ENCODE measurements around the gene AGBL4. TPM values are rescaled to one million over a fixed set of nuclear protein-coding genes. Genes with fewer than 3 reads are reported as not detected.

Gene AGBL4
- polyA plus RNA-seq, 3 donors: 0.05 TPM; not detected in 2

DNA sequence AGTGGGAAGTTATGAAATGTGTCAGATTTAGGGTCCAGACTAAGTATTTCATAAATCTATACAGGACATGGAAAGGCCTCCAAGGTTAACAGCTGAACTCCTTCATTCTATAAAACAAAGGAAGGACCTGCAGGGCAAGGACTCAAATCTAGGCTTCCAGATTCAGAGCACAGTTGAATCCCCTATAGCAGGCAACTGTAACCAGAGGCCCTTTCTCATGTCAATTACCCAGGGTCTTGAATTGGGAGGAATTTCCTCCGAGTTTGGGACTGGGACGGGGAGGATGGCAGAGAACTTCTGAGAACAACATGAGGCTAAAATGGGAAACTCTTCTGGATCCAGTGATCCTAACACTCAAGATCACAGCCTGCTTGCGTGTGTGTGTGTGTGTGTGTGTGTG, 1134.1 kb downstream of the AGBL4 start:
- no CpG with 5 or more reads among the region's 3 CpGs for WGBS (ENCODE audit: insufficient coverage)
- Mint-ChIP-seq H3K4me1 (no peaks in the 10 kb centered on the region), H3K27ac (no peak overlapping the region), H3K36me3 (no peaks in the 10 kb centered on the region), H3K27me3 (ENCODE audit: low read depth in 3 of 3) (peaks cover 2 to 6% (median 6%) of the 10 kb centered on the region in 3 donors), H3K9me3 (peaks cover 4 to 13% (median 7%) of the 10 kb centered on the region in 7 donors), H3K4me3 (no peak overlapping the region)
- Histone ChIP-seq H3K4me3 (replicated peaks in 1 of 3; ENCODE audit: low read depth in 2 of 3, low read length in 3 of 3) (no peak overlapping the region), H3K4me2 (replicated peaks; ENCODE audit: extremely low read depth, low read length, poor library complexity, severe bottlenecking) (no peak overlapping the region), H4K20me1 (ENCODE audit: insufficient read depth, low read length) (no peaks in the 10 kb centered on the region), H3K9ac (ENCODE audit: insufficient read depth, low read length, poor library complexity, severe bottlenecking) (no peak overlapping the region), H3K4me1 (ENCODE audit: control insufficient read depth in 1 of 2, insufficient read depth in 2 of 2, low read length in 2 of 2) (no peaks in the 10 kb centered on the region), H3K9me3 (replicated peaks in 1 of 2; ENCODE audit: control insufficient read depth in 1 of 2, insufficient read depth in 1 of 2, low read length in 2 of 2) (peaks cover 0 to 5% of the 10 kb centered on the region in 2 donors), H3K36me3 (replicated peaks in 1 of 2; ENCODE audit: control insufficient read depth in 1 of 2, insufficient read depth in 2 of 2, low read length in 2 of 2) (no peaks in the 10 kb centered on the region), H2AFZ (ENCODE audit: insufficient read depth, low read depth, low read length, poor library complexity, severe bottlenecking) (no peak overlapping the region), H3K27ac (ENCODE audit: low read depth in 1 of 2, low read length in 2 of 2) (no peak overlapping the region), H3K27me3 (ENCODE audit: control insufficient read depth in 2 of 2, insufficient read depth in 2 of 2, low read length in 2 of 2) (no peaks in the 10 kb centered on the region), H3K79me2 (ENCODE audit: insufficient read depth, low read length) (no peaks in the 10 kb centered on the region)
- intact Hi-C loops (cut with micrococcal nuclease): no loop called here
- DNase-seq: no peak
- no peak for TF ChIP-seq CTCF (IDR thresholded peaks at IDR 0.05)

- H2AFZ ChIP-seq (ENCODE audit: insufficient read depth, low read depth, low read length, poor library complexity, severe bottlenecking): no peak overlapping the region
- H3K27me3 ChIP-seq (ENCODE audit: control insufficient read depth in 2 of 2, insufficient read depth in 2 of 2, low read length in 2 of 2): no peaks in the 10 kb centered on the region
- no peak overlapping the region for H3K4me2 ChIP-seq (replicated peaks; ENCODE audit: extremely low read depth, low read length, poor library complexity, severe bottlenecking)
- no peaks in the 10 kb centered on the region for H3K79me2 ChIP-seq (ENCODE audit: insufficient read depth, low read length)
- intact Hi-C loops (cut with micrococcal nuclease): no loop called here
- Mint-ChIP-seq H3K4me3 (no peak overlapping the region), H3K27ac (no peak overlapping the region), H3K9me3 (peaks cover 4 to 13% (median 7%) of the 10 kb centered on the region in 7 donors), H3K4me1 (no peaks in the 10 kb centered on the region), H3K27me3 (ENCODE audit: low read depth in 3 of 3) (peaks cover 2 to 6% (median 6%) of the 10 kb centered on the region in 3 donors), H3K36me3 (no peaks in the 10 kb centered on the region)
- no CpG with 5 or more reads among the region's 4 CpGs for WGBS (ENCODE audit: insufficient coverage)
- no peaks in the 10 kb centered on the region for H3K36me3 ChIP-seq (replicated peaks in 1 of 2; ENCODE audit: control insufficient read depth in 1 of 2, insufficient read depth in 2 of 2, low read length in 2 of 2)
- H3K4me3 ChIP-seq (replicated peaks in 1 of 3; ENCODE audit: low read depth in 2 of 3, low read length in 3 of 3): no peak overlapping the region
- H3K9ac ChIP-seq (ENCODE audit: insufficient read depth, low read length, poor library complexity, severe bottlenecking): no peak overlapping the region
- no peak for DNase-seq
- H3K4me1 ChIP-seq (ENCODE audit: control insufficient read depth in 1 of 2, insufficient read depth in 2 of 2, low read length in 2 of 2): no peaks in the 10 kb centered on the region
- H3K9me3 ChIP-seq (replicated peaks in 1 of 2; ENCODE audit: control insufficient read depth in 1 of 2, insufficient read depth in 1 of 2, low read length in 2 of 2): peaks cover 0 to 5% of the 10 kb centered on the region in 2 donors
- H4K20me1 ChIP-seq (ENCODE audit: insufficient read depth, low read length): no peaks in the 10 kb centered on the region
- TF ChIP-seq CTCF (IDR thresholded peaks at IDR 0.05): no peak
- no peak overlapping the region for H3K27ac ChIP-seq (ENCODE audit: low read depth in 1 of 2, low read length in 2 of 2)
Observed at GRCh38 chr1:48889082-48889481, 1134.7 kb downstream of the AGBL4 start.
